ENCODE data around the gene TIMP3. TPM values are rescaled to one million over a fixed set of nuclear protein-coding genes. Genes with fewer than 3 reads are reported as not detected.

Gene TIMP3
- total RNA-seq, 4 donors from 2014 or later = 560 to 818 (median 738) TPM

DNA sequence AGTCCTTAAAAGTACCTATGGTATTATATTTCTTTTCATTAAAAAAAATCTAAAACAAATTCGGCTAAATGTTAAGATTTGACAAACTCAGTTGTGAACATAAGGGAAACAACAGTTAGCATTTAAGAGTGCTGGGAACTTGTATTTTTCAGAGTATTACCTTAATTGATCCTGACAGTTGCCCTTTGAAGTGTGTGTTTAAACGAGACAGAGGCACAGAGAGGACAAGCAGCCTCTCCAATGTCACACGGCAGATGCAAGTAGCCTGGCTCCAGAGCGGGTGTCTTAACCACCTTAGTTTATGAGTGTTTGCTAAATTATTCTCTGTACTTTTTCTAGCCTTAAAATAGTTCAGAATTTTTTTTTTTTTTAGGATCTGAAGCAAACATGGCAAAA, 80.9 kb downstream of the TIMP3 start:
- H3K4me3 ChIP-seq = no peak overlapping the region
- WGBS, 2 donors (ENCODE audit: low coverage in 1 of 2) = 75 to 85% methylated on average over 4 of the region's 4 CpGs
- no peak for ATAC-seq
- H3K27me3 ChIP-seq = no peaks in the 10 kb centered on the region
- H3K4me1 ChIP-seq = peaks cover 0 to 23% (median 4%) of the 10 kb centered on the region in 3 donors
- no peaks in the 10 kb centered on the region for H3K36me3 ChIP-seq
- no peak overlapping the region for H3K27ac ChIP-seq
- TF ChIP-seq EP300 (IDR thresholded peaks at IDR 0.05) = no peak
- H3K9me3 ChIP-seq = no peaks in the 10 kb centered on the region

DNA sequence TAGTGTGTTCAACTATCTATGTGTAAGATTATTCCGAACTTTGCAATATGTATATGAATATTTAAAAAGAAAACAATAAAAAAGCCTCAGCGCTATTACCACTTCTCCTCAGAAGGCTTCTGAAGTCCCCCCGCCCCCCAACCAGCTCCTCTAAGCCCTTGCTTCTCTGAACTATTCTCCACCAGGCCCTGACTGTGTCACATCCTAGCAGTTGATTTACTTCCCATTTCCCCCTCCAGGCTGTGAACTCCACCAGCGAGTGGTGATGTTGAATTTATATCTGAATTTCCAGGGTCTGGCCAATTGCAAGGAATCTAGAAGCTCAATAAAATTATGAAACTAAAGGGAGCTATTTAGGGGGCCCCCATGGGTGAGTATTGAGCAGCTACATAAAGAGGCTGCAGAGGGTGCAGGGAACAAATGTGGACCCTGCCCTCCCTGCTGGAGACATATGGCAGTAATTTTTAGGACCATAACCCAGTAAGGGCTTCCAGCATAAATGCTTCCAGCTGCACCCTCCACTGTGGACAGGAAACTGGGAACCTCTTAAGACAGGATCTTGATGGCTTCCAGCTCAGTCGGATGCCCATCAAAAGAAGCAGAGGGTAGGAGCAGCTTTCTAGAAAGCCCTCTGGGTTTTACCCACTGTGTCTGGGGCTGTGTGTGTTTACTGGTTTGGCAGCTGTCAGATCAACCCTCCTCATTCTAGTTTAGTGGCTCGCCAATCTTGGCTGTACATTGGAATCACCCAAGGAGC, 81.4 kb downstream of the TIMP3 start:
- 87 to 96% methylated on average over 3 to 5 of the region's 6 CpGs for WGBS, 2 donors (ENCODE audit: low coverage in 1 of 2)
- TF ChIP-seq EP300 (IDR thresholded peaks at IDR 0.05) (no peak), POLR2A (IDR thresholded peaks at IDR 0.05) (no peak), CTCF (IDR thresholded peaks at IDR 0.05) (no peak), POLR2AphosphoS5 (IDR thresholded peaks at IDR 0.05) (no peak)
- no peak overlapping the region for H3K27ac ChIP-seq

GRCh38 chr22:32887324-32887980, 85.9 kb downstream of the TIMP3 start:
- Histone ChIP-seq H3K27me3 (no peaks in the 10 kb centered on the region), H3K9me3 (no peaks in the 10 kb centered on the region), H3K27ac (no peak overlapping the region), H3K4me1 (peaks cover 0 to 23% (median 0%) of the 10 kb centered on the region in 3 donors), H3K36me3 (no peaks in the 10 kb centered on the region), H3K4me3 (no peak overlapping the region)
- TF ChIP-seq EP300 (IDR thresholded peaks at IDR 0.05) = no peak
- TF ChIP-seq CTCF (IDR thresholded peaks at IDR 0.05) = no peak
- TF ChIP-seq POLR2AphosphoS5 (IDR thresholded peaks at IDR 0.05) = no peak
- no peak for TF ChIP-seq POLR2A (IDR thresholded peaks at IDR 0.05)
- no peak for ATAC-seq
- WGBS, 2 donors (ENCODE audit: low coverage in 1 of 2) = 62 to 69% methylated on average over 7 of the region's 7 CpGs

More for the DNA sequence above, 81.4 kb downstream of the TIMP3 start:
- Histone ChIP-seq H3K4me3 (no peak overlapping the region), H3K4me1 (peaks cover 0 to 29% (median 4%) of the 10 kb centered on the region in 3 donors), H3K36me3 (no peaks in the 10 kb centered on the region), H3K27me3 (no peaks in the 10 kb centered on the region), H3K9me3 (no peaks in the 10 kb centered on the region)
- ATAC-seq = no peak

DNA sequence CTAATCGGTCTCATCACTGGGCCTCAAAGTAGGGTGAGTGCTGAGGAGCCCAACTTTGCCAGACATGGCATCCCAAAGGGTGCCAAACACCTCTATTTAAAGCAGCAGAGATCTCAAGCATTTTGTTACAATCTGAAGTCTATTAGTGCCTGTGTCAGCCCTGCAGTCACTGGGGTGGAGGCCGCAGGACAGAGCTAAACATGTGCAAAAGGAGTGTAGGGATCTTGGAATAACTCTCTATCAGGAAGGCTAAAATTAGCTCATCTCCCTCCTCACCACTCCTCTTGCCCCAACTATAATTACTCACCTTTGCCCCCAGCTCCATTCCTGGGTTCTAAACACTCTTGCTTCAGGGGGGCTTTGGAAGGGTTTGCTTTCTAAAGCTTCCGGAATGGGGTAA, 87.5 kb downstream of the TIMP3 start:
- Histone ChIP-seq H3K4me1 (peaks cover 0 to 23% (median 0%) of the 10 kb centered on the region in 3 donors), H3K27ac (no peak overlapping the region), H3K27me3 (no peaks in the 10 kb centered on the region), H3K4me3 (no peak overlapping the region), H3K9me3 (no peaks in the 10 kb centered on the region), H3K36me3 (no peaks in the 10 kb centered on the region)
- ATAC-seq = no peak
- no peak for TF ChIP-seq CTCF (IDR thresholded peaks at IDR 0.05)
- TF ChIP-seq POLR2A (IDR thresholded peaks at IDR 0.05) = no peak
- TF ChIP-seq POLR2AphosphoS5 (IDR thresholded peaks at IDR 0.05) = no peak
- no peak for TF ChIP-seq EP300 (IDR thresholded peaks at IDR 0.05)
- WGBS, 2 donors (ENCODE audit: low coverage in 1 of 2) = 48 to 56% methylated on average over 1 to 2 of the region's 3 CpGs

GRCh38 chr22:32896891-32897290, 95.4 kb downstream of the TIMP3 start:
- Histone ChIP-seq H3K9me3 (no peaks in the 10 kb centered on the region), H3K36me3 (no peaks in the 10 kb centered on the region), H3K27me3 (no peaks in the 10 kb centered on the region), H3K4me1 (no peaks in the 10 kb centered on the region), H3K27ac (no peak overlapping the region), H3K4me3 (no peak overlapping the region)
- 85 to 100% methylated on average over 1 to 4 of the region's 7 CpGs for WGBS, 2 donors (ENCODE audit: low coverage in 1 of 2)
- TF ChIP-seq POLR2A (IDR thresholded peaks at IDR 0.05) (no peak), CTCF (IDR thresholded peaks at IDR 0.05) (no peak), EP300 (IDR thresholded peaks at IDR 0.05) (no peak)
- no peak for ATAC-seq

All from gastroesophageal sphincter (tissue), 4 donors.